NT2/D1 (cell line): Measurements from ENCODE around the gene RPP40.

Experiments used
- DNase-seq: peaks from one replicate; pipeline ENCODE4 v3.0.0-alpha.2; 2011; ENCODE audit warnings: low read depth, low spot score
- H3K27me3 ChIP-seq: 2 replicates; pipeline ENCODE4 v1.6.0; 2011; ENCODE audit warnings: mild to moderate bottlenecking; ENCODE audit not compliant: insufficient read length, insufficient read depth
- H3K36me3 ChIP-seq: 2 replicates; pipeline ENCODE4 v1.6.1; 2011; ENCODE audit warnings: mild to moderate bottlenecking, low read length, mixed read lengths; ENCODE audit not compliant: insufficient read depth, insufficient read length
- H3K4me1 ChIP-seq: 2 replicates; pipeline ENCODE4 v1.5.1; 2011; ENCODE audit not compliant: insufficient read depth, insufficient read length
- H3K4me3 ChIP-seq: 2 replicates; pipeline ENCODE4 v1.5.1; 2011; ENCODE audit warnings: low read depth; ENCODE audit not compliant: insufficient read length
- H3K9ac ChIP-seq: 2 replicates; pipeline ENCODE4 v1.6.0; 2011; ENCODE audit warnings: low read depth; ENCODE audit not compliant: insufficient read length
- H3K9me3 ChIP-seq: 2 replicates; pipeline ENCODE4 v1.5.1; 2011; ENCODE audit warnings: mild to moderate bottlenecking, low read length; ENCODE audit not compliant: insufficient read depth
- SUZ12 ChIP-seq: IDR thresholded peaks from 2 replicates; pipeline ENCODE4 v1.6.1; 2011; ENCODE audit not compliant: insufficient read length, insufficient read depth; ENCODE audit errors: extremely low read depth
- YY1 ChIP-seq: IDR thresholded peaks from 2 replicates; pipeline ENCODE4 v1.6.1; 2011; ENCODE audit not compliant: insufficient read length, insufficient read depth
- ZNF274 ChIP-seq: IDR thresholded peaks from 2 replicates; pipeline ENCODE4 v1.6.1; 2011; ENCODE audit warnings: mild to moderate bottlenecking, low read depth, low read length

Gene RPP40

GRCh38 chr6:5003604-5004372 is at the start of gene RPP40:
Gene RPP40, minus strand, starts transcription at chr6:5004037. Its CDS starts 35 bp downstream, at chr6:5004002.
- Histone ChIP-seq H3K36me3 (peaks cover 17% of the 10 kb centered on the region), H3K4me1 (no peaks in the 10 kb centered on the region), H3K9ac (peak within 1 kb of the TSS; percentile 77), H3K4me3 (peak within 1 kb of the TSS; percentile 79), H3K27me3 (no peaks in the 10 kb centered on the region), H3K9me3 (no peaks in the 10 kb centered on the region)
- DNase-seq = peak; percentile 86
- no peak for TF ChIP-seq ZNF274
- no peak for TF ChIP-seq YY1
- no peak for TF ChIP-seq SUZ12

- Histone ChIP-seq H3K4me1 (no peaks in the 10 kb centered on the region), H3K36me3 (no peaks in the 10 kb centered on the region), H3K9ac (no peak overlapping the region), H3K9me3 (peaks cover 26% of the 10 kb centered on the region), H3K4me3 (no peak overlapping the region), H3K27me3 (no peaks in the 10 kb centered on the region)
- TF ChIP-seq ZNF274 = no peak
- TF ChIP-seq YY1 = no peak
- TF ChIP-seq SUZ12 = no peak
- DNase-seq = no peak
Measured at GRCh38 chr6:5053038-5053437, 49.2 kb upstream of the RPP40 start.

- no peak overlapping the region for H3K4me3 ChIP-seq
- no peak for DNase-seq
- TF ChIP-seq YY1 (no peak), SUZ12 (no peak), ZNF274 (no peak)
- no peak overlapping the region for H3K9ac ChIP-seq
- no peaks in the 10 kb centered on the region for H3K4me1 ChIP-seq
- peaks cover 26% of the 10 kb centered on the region for H3K9me3 ChIP-seq
- H3K27me3 ChIP-seq = no peaks in the 10 kb centered on the region
- H3K36me3 ChIP-seq = no peaks in the 10 kb centered on the region
Measured at GRCh38 chr6:5051394-5051793, 47.6 kb upstream of the RPP40 start.

GRCh38 chr6:5050009-5050408 is 46.2 kb upstream of the RPP40 start:
- H3K27me3 ChIP-seq = no peaks in the 10 kb centered on the region
- no peak for DNase-seq

GRCh38 chr6:5046430-5046829 is 42.6 kb upstream of the RPP40 start:
- no peaks in the 10 kb centered on the region for H3K27me3 ChIP-seq
- H3K9me3 ChIP-seq = peaks cover 21% of the 10 kb centered on the region
- no peak overlapping the region for H3K4me3 ChIP-seq
- no peak for DNase-seq
- no peak overlapping the region for H3K9ac ChIP-seq
- no peak for TF ChIP-seq YY1
- TF ChIP-seq SUZ12 = no peak
- no peak for TF ChIP-seq ZNF274
- no peaks in the 10 kb centered on the region for H3K36me3 ChIP-seq
- H3K4me1 ChIP-seq = peaks cover 3% of the 10 kb centered on the region

More at GRCh38 chr6:5050009-5050408, 46.2 kb upstream of the RPP40 start:
- Histone ChIP-seq H3K9ac (no peak overlapping the region), H3K4me1 (no peaks in the 10 kb centered on the region), H3K4me3 (no peak overlapping the region), H3K9me3 (peaks cover 26% of the 10 kb centered on the region), H3K36me3 (no peaks in the 10 kb centered on the region)
- TF ChIP-seq ZNF274 (no peak), SUZ12 (no peak), YY1 (no peak)

GRCh38 chr6:5045416-5045815 is 41.6 kb upstream of the RPP40 start:
- TF ChIP-seq YY1 (no peak), ZNF274 (no peak), SUZ12 (no peak)
- Histone ChIP-seq H3K4me3 (no peak overlapping the region), H3K27me3 (no peaks in the 10 kb centered on the region), H3K36me3 (no peaks in the 10 kb centered on the region), H3K9ac (no peak overlapping the region), H3K4me1 (peaks cover 3% of the 10 kb centered on the region), H3K9me3 (peaks cover 12% of the 10 kb centered on the region)
- no peak for DNase-seq

GRCh38 chr6:5044866-5045265 is 41.0 kb upstream of the RPP40 start:
- DNase-seq = no peak

More at GRCh38 chr6:5044866-5045265, 41.0 kb upstream of the RPP40 start:
- no peaks in the 10 kb centered on the region for H3K36me3 ChIP-seq
- H3K4me1 ChIP-seq = peaks cover 3% of the 10 kb centered on the region
- TF ChIP-seq ZNF274 (no peak), SUZ12 (no peak), YY1 (no peak)
- H3K9ac ChIP-seq = no peak overlapping the region
- H3K4me3 ChIP-seq = no peak overlapping the region
- H3K9me3 ChIP-seq = peaks cover 12% of the 10 kb centered on the region; the same call in 1 of the 2 replicates
- H3K27me3 ChIP-seq = no peaks in the 10 kb centered on the region
